CD14-positive monocyte (primary cell): Measurements from ENCODE around the gene PCED1B. TPM values are rescaled to one million over a fixed set of nuclear protein-coding genes. Genes with fewer than 3 reads are reported as not detected.

Experiments used
- DNase-seq, 3 donors: peaks; one replicate each; pipeline ENCODE4 v3.0.0-alpha.2; 2011 to 2022
- H2AFZ ChIP-seq: 2 replicates; pipeline ENCODE4 v1.6.0; 2012; ENCODE audit warnings: mild to moderate bottlenecking, low read depth, low read length, inconsistent platforms; ENCODE audit not compliant: insufficient read depth, poor library complexity, severe bottlenecking
- H3K27ac ChIP-seq, 2 donors: 1 replicate in 1 of 2; 2 replicates in 1 of 2; pipeline ENCODE4 v1.5.1; 2012 to 2013; ENCODE audit warnings: low read length in 2 of 2, control low read depth in 1 of 2, inconsistent platforms in 1 of 2, low read depth in 1 of 2, mild to moderate bottlenecking in 1 of 2
- H3K27me3 ChIP-seq, 2 donors: one replicate each; pipeline versions ENCODE4 v1.6.0 to v1.6.1; 2011 to 2013; ENCODE audit warnings: low read length in 2 of 2; ENCODE audit not compliant: control insufficient read depth in 2 of 2, insufficient read depth in 2 of 2
- H3K36me3 ChIP-seq, 2 donors: replicated peaks in 1 of 2; 1 replicate in 1 of 2; 2 replicates in 1 of 2; pipeline versions ENCODE4 v1.5.1 to v1.6.1; 2012 to 2013; ENCODE audit warnings: low read length in 2 of 2, control low read depth in 1 of 2, inconsistent platforms in 1 of 2, mild to moderate bottlenecking in 1 of 2; ENCODE audit not compliant: insufficient read depth in 2 of 2, control insufficient read depth in 1 of 2
- H3K4me1 ChIP-seq, 2 donors: 1 replicate in 1 of 2; 2 replicates in 1 of 2; pipeline versions ENCODE4 v1.5.1 to v1.6.1; 2012 to 2013; ENCODE audit warnings: low read length in 2 of 2, control low read depth in 1 of 2, inconsistent platforms in 1 of 2, mild to moderate bottlenecking in 1 of 2, moderate library complexity in 1 of 2; ENCODE audit not compliant: insufficient read depth in 2 of 2, control insufficient read depth in 1 of 2
- H3K4me2 ChIP-seq: replicated peaks from 2 replicates; pipeline ENCODE3; 2012; ENCODE audit warnings: low read length, moderate library complexity, mild to moderate bottlenecking; ENCODE audit not compliant: poor library complexity, severe bottlenecking; ENCODE audit errors: extremely low read depth
- H3K4me3 ChIP-seq, 3 experiments: fragments of 200-600 bp in 1 of 3; sonication (generic) in 1 of 3; replicated peaks in 1 of 3; 1 replicate in 2 of 3; 2 replicates in 1 of 3; pipeline ENCODE4 v1.5.1; 2011 to 2013; ENCODE audit warnings: low read length in 3 of 3, mild to moderate bottlenecking in 3 of 3, control low read depth in 2 of 3, low read depth in 2 of 3, inconsistent platforms in 1 of 3, moderate library complexity in 1 of 3
- H3K79me2 ChIP-seq: 2 replicates; pipeline ENCODE4 v1.6.0; 2012; ENCODE audit warnings: mild to moderate bottlenecking, control low read depth, inconsistent platforms, low read length, moderate library complexity; ENCODE audit not compliant: insufficient read depth
- H3K9ac ChIP-seq: 2 replicates; pipeline ENCODE4 v1.6.0; 2017; ENCODE audit warnings: low read length, mild to moderate bottlenecking; ENCODE audit not compliant: insufficient read depth, poor library complexity, severe bottlenecking
- H3K9me3 ChIP-seq, 2 donors: replicated peaks in 1 of 2; 1 replicate in 1 of 2; 2 replicates in 1 of 2; pipeline versions ENCODE4 v1.5.1 to v1.6.1; 2012 to 2013; ENCODE audit warnings: low read length in 2 of 2, control low read depth in 1 of 2; ENCODE audit not compliant: control insufficient read depth in 1 of 2, insufficient read depth in 1 of 2
- H4K20me1 ChIP-seq: 2 replicates; pipeline ENCODE4 v1.6.0; 2012; ENCODE audit warnings: mild to moderate bottlenecking, low read length, control low read depth, moderate library complexity; ENCODE audit not compliant: insufficient read depth
- H3K27ac Mint-ChIP-seq, 7 donors: one replicate each; pipeline ENCODE4 v1.8.0; 2020; ENCODE audit warnings: mild to moderate bottlenecking in 7 of 7, mixed read lengths in 7 of 7, moderate library complexity in 6 of 7, inconsistent platforms in 2 of 7
- H3K27me3 Mint-ChIP-seq, 3 donors: one replicate each; pipeline ENCODE4 v1.8.0; 2021 to 2022; ENCODE audit warnings: low read depth in 3 of 3, mild to moderate bottlenecking in 3 of 3, mixed read lengths in 3 of 3, moderate library complexity in 3 of 3, inconsistent platforms in 1 of 3
- H3K36me3 Mint-ChIP-seq, 2 donors: one replicate each; pipeline ENCODE4 v1.8.0; 2020; ENCODE audit warnings: mixed read lengths in 2 of 2, inconsistent platforms in 1 of 2, mild to moderate bottlenecking in 1 of 2
- H3K4me1 Mint-ChIP-seq: one replicate; pipeline ENCODE4 v1.8.0; 2020; ENCODE audit warnings: mild to moderate bottlenecking, mixed read lengths
- H3K4me3 Mint-ChIP-seq, 2 donors: one replicate each; pipeline ENCODE4 v1.8.0; 2020; ENCODE audit warnings: mild to moderate bottlenecking in 2 of 2, mixed read lengths in 2 of 2, moderate library complexity in 1 of 2
- H3K9me3 Mint-ChIP-seq, 7 donors: one replicate each; pipeline ENCODE4 v1.8.0; 2020 to 2022; ENCODE audit warnings: mixed read lengths in 7 of 7, mild to moderate bottlenecking in 6 of 7, moderate library complexity in 6 of 7, inconsistent platforms in 2 of 7
- WGBS: methylation state at CpG from one replicate; pipeline ENCODE4 v1.1.5; 2013; ENCODE audit warnings: missing lambda C conversion rate; ENCODE audit not compliant: insufficient coverage; 5-methylcytosine and 5-hydroxymethylcytosine counted together
- intact Hi-C, 2 donors: fragments of 100-400 bp; cut with micrococcal nuclease; formaldehyde crosslinking; loops; one replicate each; pipeline versions ENCODE4 v1.15.0 to v1.15.1; 2023
- polyA plus RNA-seq, 3 donors: library from polyadenylated mRNA; depleted of rRNA in 1 of 3; unstranded in 2 of 3; stranded (reverse) in 1 of 3; fragments of 300-500 nt in 2 of 3; fragments of >200 nt in 1 of 3; fragmentation: Illumina TruSeq in 2 of 3; gene quantifications; 1 replicate in 2 of 3; 2 replicates in 1 of 3; pipeline ENCODE4 v1.2.3, GENCODE V29; 2012 to 2021
- TF ChIP-seq, protein P1 (sequence below): fragments of 200-600 bp; IDR thresholded peaks from one replicate; pipeline ENCODE4 v1.8.0; 2022; ENCODE audit warnings: antibody characterized with exemption, mild to moderate bottlenecking

The PCED1B gene
- polyA plus RNA-seq, 3 donors: 0.10 to 0.65 TPM; not detected in 1

DNA sequence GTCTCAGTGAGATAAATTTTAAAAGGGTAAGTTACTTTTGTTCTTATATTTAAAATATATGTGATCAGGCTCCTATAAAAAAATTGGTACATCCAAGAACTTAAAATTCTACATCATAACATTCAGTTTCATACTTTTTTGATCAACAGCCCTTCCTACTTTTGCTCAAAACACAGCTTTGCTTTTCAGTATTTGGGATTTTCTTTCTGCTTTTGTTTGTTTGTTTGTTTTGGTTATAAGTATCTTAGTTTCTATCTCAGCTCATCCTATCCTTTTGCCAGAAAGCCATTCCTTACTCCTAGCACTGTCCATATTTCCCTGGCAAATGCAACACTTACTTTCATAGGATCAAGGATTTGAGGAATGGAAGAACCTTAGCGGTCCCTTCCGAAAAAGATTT lies 4.7 kb upstream of the PCED1B start:
- H3K27me3 Mint-ChIP-seq: peaks cover 16 to 22% (median 17%) of the 10 kb centered on the region in 3 donors
- intact Hi-C loops: loop anchor here in 1 of 2 donors (2.0 kb wide), 1 partner anchor 322 kb away; no protein-coding TSS in a partner anchor

DNA sequence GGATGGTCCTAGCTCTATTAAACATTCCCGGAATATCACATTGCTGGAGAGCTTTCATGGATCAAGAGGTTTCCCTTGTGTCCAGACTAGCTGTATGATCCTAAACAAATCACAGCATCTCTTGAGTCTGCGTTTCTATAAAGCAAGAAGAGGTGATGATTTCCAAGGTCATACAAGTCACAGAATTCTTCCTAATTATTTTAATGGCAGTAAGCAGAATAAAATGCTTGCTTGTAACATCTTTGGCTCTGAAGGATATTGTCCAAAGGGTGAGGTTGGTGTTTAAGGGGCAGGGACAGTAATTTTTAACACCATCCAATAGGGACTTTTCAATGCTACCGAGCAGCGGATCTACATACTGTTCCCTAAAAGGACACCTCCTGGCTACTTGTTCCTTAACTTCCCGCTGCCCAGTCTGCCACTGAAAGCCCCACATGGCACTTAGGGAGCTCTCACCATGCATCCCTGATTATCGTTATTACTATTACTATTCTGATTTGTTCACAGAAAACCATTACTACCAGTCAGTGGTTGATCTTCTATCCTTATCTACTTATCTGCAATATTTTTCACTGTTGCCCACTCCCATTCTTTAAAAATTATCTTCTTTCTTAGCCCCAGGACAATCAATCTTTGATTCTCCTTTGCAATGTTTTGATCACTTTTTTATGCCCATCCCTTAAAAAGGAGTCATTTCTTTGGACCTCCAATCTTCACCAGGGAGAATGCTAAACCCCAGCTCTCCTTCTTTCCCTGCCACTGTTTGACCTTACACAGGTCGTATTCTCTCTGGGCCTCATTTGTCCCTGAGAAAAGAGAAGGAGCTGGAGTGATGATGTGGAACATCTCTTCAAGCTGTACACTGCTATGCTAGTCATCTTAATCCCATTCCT lies 4.0 kb upstream of the PCED1B start:
- peaks cover 13% of the 10 kb centered on the region for H3K4me1 Mint-ChIP-seq
- no peak overlapping the region for H3K27ac Mint-ChIP-seq
- Histone ChIP-seq H4K20me1 (no peaks in the 10 kb centered on the region), H3K27me3 (peaks cover 5 to 16% of the 10 kb centered on the region in 2 donors), H3K4me3 (no peak overlapping the region), H3K4me2 (no peak overlapping the region), H3K9me3 (no peaks in the 10 kb centered on the region), H3K4me1 (peaks cover 13 to 15% of the 10 kb centered on the region in 2 donors), H3K9ac (no peak overlapping the region), H3K79me2 (no peaks in the 10 kb centered on the region), H2AFZ (no peak overlapping the region), H3K27ac (no peak overlapping the region), H3K36me3 (no peaks in the 10 kb centered on the region)
- no peaks in the 10 kb centered on the region for H3K36me3 Mint-ChIP-seq
- TF ChIP-seq, protein P1, sequence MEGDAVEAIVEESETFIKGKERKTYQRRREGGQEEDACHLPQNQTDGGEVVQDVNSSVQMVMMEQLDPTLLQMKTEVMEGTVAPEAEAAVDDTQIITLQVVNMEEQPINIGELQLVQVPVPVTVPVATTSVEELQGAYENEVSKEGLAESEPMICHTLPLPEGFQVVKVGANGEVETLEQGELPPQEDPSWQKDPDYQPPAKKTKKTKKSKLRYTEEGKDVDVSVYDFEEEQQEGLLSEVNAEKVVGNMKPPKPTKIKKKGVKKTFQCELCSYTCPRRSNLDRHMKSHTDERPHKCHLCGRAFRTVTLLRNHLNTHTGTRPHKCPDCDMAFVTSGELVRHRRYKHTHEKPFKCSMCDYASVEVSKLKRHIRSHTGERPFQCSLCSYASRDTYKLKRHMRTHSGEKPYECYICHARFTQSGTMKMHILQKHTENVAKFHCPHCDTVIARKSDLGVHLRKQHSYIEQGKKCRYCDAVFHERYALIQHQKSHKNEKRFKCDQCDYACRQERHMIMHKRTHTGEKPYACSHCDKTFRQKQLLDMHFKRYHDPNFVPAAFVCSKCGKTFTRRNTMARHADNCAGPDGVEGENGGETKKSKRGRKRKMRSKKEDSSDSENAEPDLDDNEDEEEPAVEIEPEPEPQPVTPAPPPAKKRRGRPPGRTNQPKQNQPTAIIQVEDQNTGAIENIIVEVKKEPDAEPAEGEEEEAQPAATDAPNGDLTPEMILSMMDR: no peak
- peaks cover 0 to 2% (median 0%) of the 10 kb centered on the region in 7 donors for H3K9me3 Mint-ChIP-seq
- H3K27me3 Mint-ChIP-seq: peaks cover 16 to 22% (median 17%) of the 10 kb centered on the region in 3 donors
- no peak overlapping the region for H3K4me3 Mint-ChIP-seq
- no peak for DNase-seq
- 100% methylated on average over 3 of the region's 7 CpGs for WGBS
- intact Hi-C loops: loop anchor here in 1 of 2 donors (2.0 kb wide), 1 partner anchor 321 kb away; no protein-coding TSS in a partner anchor

More for the DNA sequence above, 4.7 kb upstream of the PCED1B start:
- Histone ChIP-seq H2AFZ (no peak overlapping the region), H3K36me3 (no peaks in the 10 kb centered on the region), H4K20me1 (no peaks in the 10 kb centered on the region), H3K27ac (no peak overlapping the region), H3K27me3 (peaks cover 5 to 16% of the 10 kb centered on the region in 2 donors), H3K79me2 (no peaks in the 10 kb centered on the region), H3K9ac (no peak overlapping the region), H3K4me2 (no peak overlapping the region), H3K9me3 (no peaks in the 10 kb centered on the region), H3K4me1 (peaks cover 8% of the 10 kb centered on the region in 2 donors), H3K4me3 (no peak overlapping the region)
- no peak for DNase-seq
- TF ChIP-seq, protein P1: no peak
- no CpG with 5 or more reads among the region's 2 CpGs for WGBS
- Mint-ChIP-seq H3K36me3 (no peaks in the 10 kb centered on the region), H3K4me3 (no peak overlapping the region), H3K9me3 (peaks cover 0 to 2% (median 0%) of the 10 kb centered on the region in 7 donors), H3K27ac (no peak overlapping the region), H3K4me1 (peaks cover 11% of the 10 kb centered on the region)
